Rectal smooth muscle tissue (tissue), 1 donor: ENCODE data around the gene ATP6V0D1.

Experiments
- H3K27ac ChIP-seq: one replicate; pipeline ENCODE4 v1.7.0; 2013; ENCODE audit warnings: low read depth, low read length, inconsistent platforms
- H3K27me3 ChIP-seq: one replicate; pipeline ENCODE4 v1.7.0; 2013; ENCODE audit warnings: low read length; ENCODE audit not compliant: control insufficient read depth, insufficient read depth
- H3K36me3 ChIP-seq: one replicate; pipeline ENCODE4 v1.7.0; 2013; ENCODE audit warnings: low read length; ENCODE audit not compliant: control insufficient read depth, insufficient read depth
- H3K4me1 ChIP-seq: one replicate; pipeline ENCODE4 v1.7.0; 2013; ENCODE audit warnings: low read length; ENCODE audit not compliant: control insufficient read depth, insufficient read depth
- H3K4me3 ChIP-seq: one replicate; pipeline ENCODE4 v1.7.0; 2013; ENCODE audit warnings: low read length
- H3K9ac ChIP-seq: one replicate; pipeline ENCODE4 v1.7.0; 2013; ENCODE audit warnings: low read length

The ATP6V0D1 gene

DNA sequence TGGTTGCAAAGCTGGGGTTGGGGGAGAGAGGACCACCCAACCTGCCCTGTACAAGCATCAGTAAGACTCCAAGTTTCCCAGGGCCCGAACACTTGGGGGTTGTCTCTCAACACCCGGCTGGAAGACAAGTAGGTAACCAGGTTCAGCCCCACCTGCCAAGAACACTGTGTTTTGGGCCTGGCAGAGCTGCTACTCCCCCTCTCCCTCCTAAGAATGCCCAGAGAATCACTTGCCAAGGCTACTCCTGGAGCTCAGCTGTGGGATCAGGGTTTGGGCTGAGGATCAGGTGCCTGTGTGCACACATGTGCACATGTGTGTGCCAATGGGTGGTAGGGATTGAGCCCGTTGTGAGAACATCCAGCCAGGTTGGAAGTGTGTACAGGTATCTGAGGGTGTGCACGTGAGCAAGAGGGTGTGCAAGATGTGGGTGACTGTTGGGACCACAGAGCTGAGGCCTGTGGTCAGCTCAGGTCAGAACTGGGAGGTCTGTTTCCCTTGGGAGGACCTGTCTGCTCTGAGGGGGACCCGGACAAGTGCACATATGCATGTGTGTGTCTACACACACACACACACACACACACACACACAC, 47.7 kb downstream of the ATP6V0D1 start:
- H3K4me1 ChIP-seq, result no peaks in the 10 kb centered on the region
- no peak overlapping the region for H3K27ac ChIP-seq
- no peaks in the 10 kb centered on the region for H3K27me3 ChIP-seq
- peaks cover 13% of the 10 kb centered on the region for H3K36me3 ChIP-seq
- H3K9ac ChIP-seq, result peak overlapping the region; percentile 19
- H3K4me3 ChIP-seq, result no peak overlapping the region

GRCh38 chr16:67432506-67432890, 48.5 kb downstream of the ATP6V0D1 start:
- Histone ChIP-seq H3K9ac (peak overlapping the region; percentile 19), H3K27me3 (no peaks in the 10 kb centered on the region), H3K4me1 (no peaks in the 10 kb centered on the region), H3K27ac (no peak overlapping the region), H3K36me3 (peaks cover 6% of the 10 kb centered on the region), H3K4me3 (peak overlapping the region; percentile 40)

GRCh38 chr16:67431775-67432505, 49.0 kb downstream of the ATP6V0D1 start:
- peak overlapping the region; percentile 60 for H3K9ac ChIP-seq

DNA sequence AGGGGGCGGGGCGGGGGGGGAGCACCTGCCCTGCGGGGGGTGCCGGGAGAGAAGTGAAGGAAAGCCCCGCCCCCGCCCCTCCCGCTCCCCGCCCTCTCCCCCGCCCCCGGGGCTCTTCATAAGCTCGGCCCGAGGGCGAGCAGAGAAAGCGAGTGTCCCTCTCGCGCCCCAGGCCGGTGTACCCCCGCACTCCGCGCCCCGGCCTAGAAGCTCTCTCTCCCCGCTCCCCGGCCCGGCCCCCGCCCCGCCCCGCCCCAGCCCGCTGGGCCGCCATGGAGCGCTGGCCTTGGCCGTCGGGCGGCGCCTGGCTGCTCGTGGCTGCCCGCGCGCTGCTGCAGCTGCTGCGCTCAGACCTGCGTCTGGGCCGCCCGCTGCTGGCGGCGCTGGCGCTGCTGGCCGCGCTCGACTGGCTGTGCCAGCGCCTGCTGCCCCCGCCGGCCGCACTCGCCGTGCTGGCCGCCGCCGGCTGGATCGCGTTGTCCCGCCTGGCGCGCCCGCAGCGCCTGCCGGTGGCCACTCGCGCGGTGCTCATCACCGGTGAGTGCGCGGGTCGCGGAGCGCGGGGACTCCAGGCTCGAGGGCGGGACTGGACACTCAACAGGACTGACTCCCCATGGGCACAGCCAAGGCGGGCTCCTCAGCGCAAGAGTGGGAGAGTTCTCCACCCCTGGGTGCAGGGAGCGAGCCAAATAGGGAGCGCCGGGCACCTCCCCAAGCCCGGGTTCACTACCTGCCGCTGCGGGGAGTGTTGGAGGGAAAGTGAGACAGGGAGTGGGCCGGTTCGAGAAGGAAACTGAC, 49.8 kb downstream of the ATP6V0D1 start, which contains the start of gene HSD11B2:
HSD11B2 (plus strand) TSS at position 145 of the 798 bp plus-strand sequence; CDS start at position 273, 128 bp downstream.
- Histone ChIP-seq H3K4me3 (peak within 1 kb of the TSS; percentile 66), H3K36me3 (no peaks in the 10 kb centered on the region), H3K9ac (peak within 1 kb of the TSS; percentile 61), H3K27ac (peak within 1 kb of the TSS; percentile 38), H3K27me3 (no peaks in the 10 kb centered on the region), H3K4me1 (no peaks in the 10 kb centered on the region)

More at GRCh38 chr16:67431775-67432505, 49.0 kb downstream of the ATP6V0D1 start:
- H3K36me3 ChIP-seq, result peaks cover under 1% of the 10 kb centered on the region
- H3K4me3 ChIP-seq, result peak overlapping the region; percentile 66
- H3K27ac ChIP-seq, result no peak overlapping the region
- no peaks in the 10 kb centered on the region for H3K27me3 ChIP-seq
- H3K4me1 ChIP-seq, result no peaks in the 10 kb centered on the region

DNA sequence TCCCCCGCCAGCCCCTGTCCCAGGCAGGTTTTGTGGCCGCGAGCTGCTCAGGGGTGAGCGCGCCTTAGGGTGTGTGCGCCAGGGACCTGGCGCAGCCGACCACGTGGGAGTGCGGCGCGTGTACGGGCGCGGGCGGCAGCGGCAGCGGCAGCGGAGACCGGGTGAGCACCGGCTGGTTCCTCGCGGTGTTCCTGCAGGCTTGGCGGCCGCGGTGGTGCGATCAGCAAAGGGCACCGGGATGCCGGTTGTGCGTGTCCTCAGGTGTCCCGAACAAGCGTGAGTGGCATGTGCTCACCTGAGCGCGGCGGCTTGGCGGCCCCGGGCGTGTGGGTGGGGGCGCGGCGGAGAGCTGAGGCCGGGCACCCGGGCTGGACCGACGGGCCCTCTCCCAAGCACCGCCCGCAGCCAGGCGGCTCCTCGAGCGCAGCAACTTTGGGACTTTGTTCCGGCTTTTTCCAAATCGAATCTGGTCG, 50.4 kb downstream of the ATP6V0D1 start:
- peak overlapping the region; percentile 61 for H3K9ac ChIP-seq
- no peaks in the 10 kb centered on the region for H3K36me3 ChIP-seq
- H3K27me3 ChIP-seq, result no peaks in the 10 kb centered on the region
- H3K4me1 ChIP-seq, result no peaks in the 10 kb centered on the region
- peak overlapping the region; percentile 59 for H3K4me3 ChIP-seq
- H3K27ac ChIP-seq, result peak overlapping the region; percentile 38

- Histone ChIP-seq H3K4me1 (no peaks in the 10 kb centered on the region), H3K27ac (peak overlapping the region; percentile 38), H3K4me3 (peak overlapping the region; percentile 59), H3K27me3 (no peaks in the 10 kb centered on the region), H3K9ac (peak overlapping the region; percentile 61), H3K36me3 (no peaks in the 10 kb centered on the region)
Observed at GRCh38 chr16:67429799-67430503, 51.0 kb downstream of the ATP6V0D1 start.

- H3K4me3 ChIP-seq, result peak overlapping the region; percentile 59
- no peaks in the 10 kb centered on the region for H3K36me3 ChIP-seq
- H3K27me3 ChIP-seq, result no peaks in the 10 kb centered on the region
- no peaks in the 10 kb centered on the region for H3K4me1 ChIP-seq
- no peak overlapping the region for H3K9ac ChIP-seq
- H3K27ac ChIP-seq, result no peak overlapping the region
Observed at GRCh38 chr16:67429053-67429798, 51.7 kb downstream of the ATP6V0D1 start.

- Histone ChIP-seq H3K27me3 (no peaks in the 10 kb centered on the region), H3K27ac (no peak overlapping the region), H3K36me3 (no peaks in the 10 kb centered on the region), H3K4me3 (no peak overlapping the region), H3K9ac (no peak overlapping the region), H3K4me1 (no peaks in the 10 kb centered on the region)
Observed at GRCh38 chr16:67428146-67428731, 52.7 kb downstream of the ATP6V0D1 start.

- no peak overlapping the region for H3K9ac ChIP-seq
- H3K27ac ChIP-seq, result no peak overlapping the region
- H3K27me3 ChIP-seq, result no peaks in the 10 kb centered on the region
- H3K4me1 ChIP-seq, result no peaks in the 10 kb centered on the region
- no peak overlapping the region for H3K4me3 ChIP-seq
- H3K36me3 ChIP-seq, result no peaks in the 10 kb centered on the region
Observed at GRCh38 chr16:67426950-67427349, 54.0 kb downstream of the ATP6V0D1 start.

DNA sequence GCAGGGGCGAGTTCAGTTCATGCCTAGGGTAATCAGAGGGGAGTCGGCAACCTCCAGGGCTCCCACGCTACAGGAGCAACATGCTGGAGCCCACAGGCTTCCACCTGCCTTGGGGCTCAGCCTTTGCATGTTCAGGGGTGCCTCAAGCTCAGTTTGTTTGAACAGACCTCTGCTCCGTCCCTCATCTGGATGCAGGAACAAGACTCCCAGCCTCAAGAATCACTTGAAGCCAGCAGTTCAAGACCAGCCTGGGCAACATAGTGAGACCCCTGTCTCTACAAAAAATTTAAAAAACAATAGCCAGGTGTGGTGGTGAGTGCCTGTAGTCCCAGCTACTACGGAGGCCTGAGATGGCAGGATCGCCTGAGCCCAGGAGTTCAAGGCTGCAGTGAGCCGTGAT, 54.9 kb downstream of the ATP6V0D1 start:
- H3K27me3 ChIP-seq, result no peaks in the 10 kb centered on the region
- H3K4me3 ChIP-seq, result no peak overlapping the region
- H3K27ac ChIP-seq, result no peak overlapping the region
- no peaks in the 10 kb centered on the region for H3K4me1 ChIP-seq
- H3K36me3 ChIP-seq, result no peaks in the 10 kb centered on the region
- H3K9ac ChIP-seq, result no peak overlapping the region

DNA sequence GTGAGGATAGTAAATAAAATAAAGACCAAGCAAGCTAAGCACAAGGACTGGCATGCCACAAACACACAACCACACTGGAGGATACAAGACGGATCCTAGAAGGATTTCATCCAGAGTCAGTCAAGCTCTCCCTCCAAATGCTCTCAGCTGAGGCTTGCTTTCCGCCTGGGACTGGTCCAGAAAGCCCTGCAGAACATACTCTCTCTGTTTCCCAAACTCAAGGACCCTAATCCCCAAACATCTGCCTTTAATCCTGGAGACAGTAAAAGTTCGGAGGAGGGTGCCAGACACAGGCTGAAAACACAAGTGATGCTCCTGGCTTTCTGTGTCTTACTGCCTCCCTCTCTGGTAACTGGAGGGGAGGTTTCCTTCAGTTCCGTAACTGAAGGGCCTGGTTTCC, 55.4 kb downstream of the ATP6V0D1 start:
- no peak overlapping the region for H3K4me3 ChIP-seq
- no peaks in the 10 kb centered on the region for H3K27me3 ChIP-seq
- H3K27ac ChIP-seq, result no peak overlapping the region
- H3K4me1 ChIP-seq, result no peaks in the 10 kb centered on the region
- no peaks in the 10 kb centered on the region for H3K36me3 ChIP-seq
- no peak overlapping the region for H3K9ac ChIP-seq
